ENCODE data around the gene TRIM40. TPM values are rescaled to one million over a fixed set of nuclear protein-coding genes. Genes with fewer than 3 reads are reported as not detected.

The TRIM40 gene
- polyA plus RNA-seq, 4 donors, result not detected

DNA sequence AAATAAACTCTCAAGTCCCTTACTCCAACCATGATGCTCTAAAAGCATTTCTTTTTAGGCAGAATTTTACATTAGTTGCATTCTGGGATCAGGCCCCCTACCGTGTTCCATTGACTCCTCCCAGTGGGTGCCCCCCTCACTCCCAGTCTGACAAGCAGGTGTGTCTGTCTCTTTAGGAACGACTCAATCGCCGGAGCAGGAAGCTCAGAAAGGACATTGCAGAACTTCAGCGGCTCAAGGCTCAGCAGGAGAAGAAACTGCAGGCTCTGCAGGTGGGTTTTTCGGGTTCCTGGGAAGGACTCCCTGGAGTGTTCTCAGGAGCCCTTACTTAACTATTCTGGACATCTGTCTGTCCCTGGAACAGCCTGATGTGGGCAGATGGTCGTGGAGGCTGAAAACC, 9.9 kb downstream of the TRIM40 start:
- no peak for DNase-seq (ENCODE audit: low read depth in 4 of 4, low spot score in 3 of 4)

DNA sequence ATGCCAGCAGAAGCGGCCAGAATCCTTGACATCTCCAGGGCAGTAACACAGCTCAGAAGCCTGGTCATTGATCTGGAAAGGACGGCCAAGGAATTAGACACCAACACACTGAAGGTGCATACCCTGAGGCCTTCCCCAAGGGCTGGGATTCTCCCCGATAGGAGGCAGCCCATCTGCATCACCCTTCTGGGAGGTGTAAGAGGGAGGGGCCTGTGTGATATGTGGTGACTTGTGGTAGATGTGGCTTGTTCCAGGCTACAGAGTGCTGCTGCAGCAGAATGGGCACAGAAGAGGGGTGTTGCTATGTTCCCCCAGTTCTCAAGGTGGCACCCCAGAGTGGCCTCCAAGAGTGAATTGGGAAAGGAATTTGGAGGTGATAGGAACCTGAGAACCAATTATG, 11.2 kb downstream of the TRIM40 start:
- DNase-seq (ENCODE audit: low read depth in 4 of 4, low spot score in 3 of 4), result no peak

DNA sequence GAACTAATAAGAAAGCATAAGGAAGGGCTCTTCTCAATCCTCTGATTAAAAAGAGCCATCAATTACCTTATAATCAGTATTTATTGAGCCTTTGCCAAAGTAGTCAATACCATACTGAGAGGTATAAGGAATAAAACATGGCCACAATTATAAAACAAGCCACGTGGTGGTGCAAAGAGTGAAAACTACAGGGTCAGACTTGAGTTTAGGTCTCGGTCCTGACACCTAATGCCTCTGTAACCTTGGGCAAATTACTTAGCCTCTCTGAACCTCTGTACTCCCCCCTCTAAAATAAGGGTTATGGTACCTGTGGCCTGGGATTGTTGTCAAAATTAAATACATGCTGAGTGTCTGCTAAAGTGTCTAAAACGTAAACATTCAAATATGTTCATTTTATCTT, 13.3 kb downstream of the TRIM40 start:
- no peak for DNase-seq (ENCODE audit: low read depth in 4 of 4, low spot score in 3 of 4)

DNA sequence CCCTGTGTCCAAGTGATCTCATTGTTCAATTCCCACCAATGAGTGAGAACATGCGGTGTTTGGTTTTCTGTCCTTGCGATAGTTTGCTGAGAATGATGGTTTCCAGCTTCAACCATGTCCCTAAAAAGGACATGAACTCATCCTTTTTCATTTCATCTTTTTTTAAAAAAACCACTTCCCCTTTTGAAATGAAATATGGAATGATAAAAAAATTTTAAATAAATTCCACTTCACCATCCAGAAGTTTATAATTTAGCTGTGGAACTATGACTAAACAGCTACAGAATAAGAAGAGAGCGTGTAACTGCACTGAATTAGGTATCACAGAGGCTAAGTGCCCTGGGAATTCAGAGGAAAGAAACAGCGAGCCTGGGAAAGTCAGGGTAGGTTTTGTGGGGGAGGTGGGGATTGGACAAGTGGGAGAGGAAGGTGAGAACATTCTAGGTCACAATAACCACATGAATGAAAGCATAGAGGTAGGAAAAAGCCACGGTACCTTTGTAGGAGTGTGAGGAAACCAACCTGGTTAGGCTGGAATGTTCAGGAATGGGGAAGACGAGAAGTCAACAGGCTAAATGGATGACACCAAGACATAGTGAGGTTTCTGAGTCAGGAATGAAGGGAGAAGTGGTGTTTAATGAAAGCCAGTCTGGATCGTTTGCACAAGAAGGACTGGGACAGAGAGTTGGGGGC, 14.1 kb downstream of the TRIM40 start:
- DNase-seq (ENCODE audit: low read depth in 4 of 4, low spot score in 3 of 4), result no peak

DNA sequence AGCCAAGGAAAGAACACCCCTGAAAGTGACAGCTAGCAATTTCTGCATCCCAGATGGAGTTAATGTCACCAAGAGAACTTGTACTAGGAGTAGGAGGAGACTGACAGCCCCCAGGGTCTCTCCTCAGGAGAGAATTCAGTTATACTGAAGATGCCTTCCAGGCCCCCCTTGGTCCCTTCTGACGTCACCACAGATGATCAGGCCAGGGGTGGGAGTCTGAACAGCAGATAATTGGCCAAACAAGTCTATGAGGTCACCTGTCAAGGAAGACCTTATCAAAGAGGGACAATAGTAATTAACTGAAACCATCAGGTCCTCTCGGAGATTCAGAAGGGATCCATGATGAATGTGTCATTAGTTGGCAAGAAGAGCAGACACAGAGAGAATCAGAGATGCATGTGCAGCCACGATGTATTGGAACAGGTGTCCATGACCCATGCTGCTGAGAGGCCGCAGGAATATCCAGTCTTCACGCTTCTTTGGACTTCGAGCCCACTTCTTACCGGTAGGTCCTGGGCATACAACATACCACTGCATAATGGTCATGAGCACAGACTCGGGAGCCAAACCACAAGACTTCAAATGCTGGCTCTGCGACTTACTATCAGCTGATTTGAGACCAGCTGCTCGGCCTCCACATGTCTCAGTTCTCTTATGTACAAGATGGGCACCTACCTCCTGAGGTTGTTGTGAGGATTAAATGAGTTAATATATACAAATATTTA, 14.9 kb downstream of the TRIM40 start:
- no peak for DNase-seq (ENCODE audit: low read depth in 4 of 4, low spot score in 3 of 4)

DNA sequence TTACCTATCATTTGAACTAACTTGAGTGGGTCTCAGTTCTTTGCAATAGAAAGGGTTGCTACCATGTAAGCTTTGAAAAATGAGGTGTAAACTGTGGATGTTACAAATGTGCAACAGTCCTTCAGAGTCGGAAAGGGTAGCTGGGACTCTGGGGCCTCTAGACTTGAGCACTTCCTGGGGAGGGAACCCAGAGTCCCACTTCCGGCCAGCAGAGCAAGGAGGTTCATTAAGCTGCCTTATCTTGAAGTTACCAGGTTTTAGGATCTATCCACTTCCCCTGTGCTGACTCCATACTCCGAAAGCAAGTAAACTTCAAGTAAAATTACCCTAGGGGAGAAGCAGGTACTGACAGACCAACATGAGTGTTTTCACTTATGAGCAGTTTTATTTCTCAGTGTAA, 15.6 kb downstream of the TRIM40 start:
- no peak for DNase-seq (ENCODE audit: low read depth in 4 of 4, low spot score in 3 of 4)

DNA sequence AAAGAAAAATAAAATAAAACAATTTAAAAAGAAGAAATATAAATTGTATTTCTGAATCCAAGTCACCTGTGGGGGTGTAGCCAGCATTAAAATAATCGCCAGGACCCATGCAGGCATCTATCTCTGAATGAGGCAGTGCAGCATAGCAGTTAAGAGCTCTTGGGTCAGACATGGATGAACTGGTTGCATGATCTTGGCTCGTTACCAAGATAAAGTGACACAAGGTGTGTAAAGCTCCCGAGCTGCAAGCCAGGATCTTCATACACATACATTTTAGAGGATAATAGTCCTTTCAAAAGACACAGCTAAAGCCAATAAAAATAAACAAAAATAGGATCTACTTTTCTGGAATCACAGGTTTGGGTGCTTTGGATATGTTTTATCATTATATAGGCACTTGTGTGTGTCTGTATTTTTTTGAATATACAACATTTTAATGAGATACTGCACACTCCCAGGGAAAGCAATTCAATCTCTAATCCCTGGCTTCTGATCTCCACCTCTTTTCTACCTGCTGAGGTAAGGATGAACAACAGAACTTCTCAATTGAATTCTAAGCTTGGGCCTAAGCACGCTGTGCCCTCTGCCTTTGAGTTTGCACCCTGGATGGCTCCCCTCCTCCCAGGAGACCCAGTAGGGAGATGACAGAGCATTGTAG, 16.2 kb downstream of the TRIM40 start:
- no peak for DNase-seq (ENCODE audit: low read depth in 4 of 4, low spot score in 3 of 4)

DNA sequence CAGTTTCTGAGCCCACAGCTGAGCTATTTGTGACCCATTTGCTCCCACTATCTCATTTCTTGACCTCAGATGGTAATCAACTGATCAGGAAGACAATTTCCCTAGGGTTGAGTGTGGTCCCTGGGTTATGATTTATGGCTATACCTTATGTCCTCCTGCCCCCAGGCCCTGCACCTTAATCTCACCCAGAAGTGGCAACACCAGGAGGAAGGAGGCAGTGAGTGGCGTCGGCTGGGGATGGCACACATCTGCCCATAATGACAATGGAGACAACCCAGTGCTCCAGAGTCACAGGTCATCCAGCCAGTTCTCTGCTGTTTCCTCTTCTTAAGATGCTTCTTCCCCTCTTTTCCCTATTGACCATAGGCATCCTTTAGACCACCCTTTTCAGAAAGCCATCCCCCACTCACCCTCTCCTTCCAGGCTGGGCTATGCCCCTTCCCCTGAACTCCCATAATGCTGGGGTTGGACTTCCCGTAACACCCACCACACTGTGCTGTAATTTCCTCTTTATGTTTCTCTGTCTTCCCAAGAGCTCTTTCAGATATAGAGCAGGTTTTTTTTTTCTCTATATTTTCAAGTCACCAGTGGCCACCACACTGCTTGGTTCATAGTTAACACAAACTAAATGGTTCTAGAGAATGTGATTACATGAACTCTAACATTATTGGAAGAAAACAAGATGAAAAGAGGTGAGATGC, 17.1 kb downstream of the TRIM40 start:
- DNase-seq (ENCODE audit: low read depth in 4 of 4, low spot score in 3 of 4), result no peak

DNA sequence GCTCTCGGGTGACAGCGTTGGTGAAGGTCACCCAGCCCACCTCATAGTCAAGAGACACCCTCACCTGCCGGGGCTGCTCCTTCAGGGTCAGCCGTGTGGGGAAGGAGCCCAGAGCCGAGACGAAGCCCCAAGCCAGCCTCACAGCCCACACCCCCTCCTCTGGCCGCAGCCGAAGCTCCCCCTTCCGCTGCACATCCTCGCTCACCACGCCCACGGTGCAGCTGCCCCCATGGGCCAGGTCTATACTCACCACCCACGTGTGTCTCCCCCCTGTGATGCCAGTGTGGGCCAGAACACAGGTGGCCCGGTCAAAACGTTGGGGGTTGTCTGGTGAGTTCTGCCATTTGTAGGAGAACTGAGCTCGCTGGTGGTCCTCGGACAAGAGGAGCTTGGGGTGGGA, 18.1 kb downstream of the TRIM40 start:
- no peak for DNase-seq (ENCODE audit: low read depth in 4 of 4, low spot score in 3 of 4)

DNA sequence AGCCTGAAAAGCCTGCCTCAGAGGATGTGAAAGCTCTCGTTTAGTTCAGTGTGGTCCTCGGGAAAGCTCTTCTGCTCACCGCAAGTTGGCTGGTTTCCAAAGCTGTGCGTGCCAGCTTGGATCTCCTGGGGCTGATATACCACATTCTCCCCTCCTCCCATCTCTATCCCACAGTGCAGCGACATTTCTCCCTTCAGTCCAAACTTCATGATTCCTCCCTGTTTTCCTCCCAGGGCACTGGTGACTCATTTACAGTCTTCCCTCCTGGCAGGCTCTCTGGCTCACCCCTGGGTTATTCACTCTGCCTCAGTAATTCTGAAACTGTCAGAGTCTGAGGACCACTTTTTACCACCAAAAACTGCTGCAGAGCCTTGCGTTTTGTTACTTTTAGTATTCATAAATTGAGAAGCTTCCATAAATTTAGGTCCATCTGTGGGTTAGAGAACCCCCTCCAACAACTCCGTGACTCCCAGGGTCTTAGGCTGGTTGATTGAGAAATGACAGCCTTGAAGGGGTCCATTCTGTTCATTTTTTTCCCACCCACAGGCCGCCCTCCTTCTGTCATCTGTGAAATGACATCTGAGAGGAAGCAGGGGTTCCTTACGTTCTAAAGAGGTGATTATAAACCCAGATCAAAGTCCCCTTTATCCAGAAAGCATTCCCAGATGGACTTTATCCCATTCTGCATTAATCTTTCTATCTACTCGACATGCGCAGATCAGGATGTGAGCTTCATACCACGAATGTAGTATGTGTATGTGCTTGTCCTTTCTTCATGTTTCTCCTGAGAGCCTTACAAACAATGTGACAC, 19.0 kb downstream of the TRIM40 start:
- no peak for DNase-seq (ENCODE audit: low read depth in 4 of 4, low spot score in 3 of 4)

DNA sequence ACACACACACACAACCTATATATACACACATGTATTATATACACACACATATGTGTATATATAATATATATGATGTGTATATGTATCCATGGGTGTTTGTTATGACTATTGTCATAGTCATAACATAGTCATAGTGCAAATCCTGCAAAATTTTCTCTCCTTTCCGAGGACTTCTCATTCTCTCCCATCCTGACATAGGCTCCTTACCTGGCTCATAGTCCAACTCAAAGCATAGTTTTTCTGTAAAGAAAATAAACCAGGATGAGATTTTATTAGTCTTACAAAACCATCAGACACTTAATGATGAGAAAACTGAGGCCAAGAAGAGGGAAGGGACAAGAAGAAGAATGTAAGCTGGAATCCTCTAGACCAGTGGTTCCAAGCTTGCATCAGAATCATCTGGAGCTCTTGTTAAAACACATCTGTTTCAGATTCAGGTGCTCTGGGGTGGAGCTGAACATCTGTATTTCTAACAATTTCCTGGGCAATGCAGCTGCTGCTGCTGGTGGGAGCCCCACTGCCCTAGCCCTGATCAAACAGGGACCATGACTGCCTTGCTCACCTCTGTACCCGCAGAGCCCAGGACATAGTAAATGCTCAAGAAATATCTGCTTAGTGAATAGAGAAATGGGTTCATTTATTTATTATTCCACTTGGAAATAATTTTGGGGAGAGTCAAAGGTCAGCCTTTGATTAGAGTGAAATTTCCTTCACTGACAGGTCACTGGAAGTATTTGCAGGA, 19.8 kb downstream of the TRIM40 start:
- no peak for DNase-seq (ENCODE audit: low read depth in 4 of 4, low spot score in 3 of 4)

DNA sequence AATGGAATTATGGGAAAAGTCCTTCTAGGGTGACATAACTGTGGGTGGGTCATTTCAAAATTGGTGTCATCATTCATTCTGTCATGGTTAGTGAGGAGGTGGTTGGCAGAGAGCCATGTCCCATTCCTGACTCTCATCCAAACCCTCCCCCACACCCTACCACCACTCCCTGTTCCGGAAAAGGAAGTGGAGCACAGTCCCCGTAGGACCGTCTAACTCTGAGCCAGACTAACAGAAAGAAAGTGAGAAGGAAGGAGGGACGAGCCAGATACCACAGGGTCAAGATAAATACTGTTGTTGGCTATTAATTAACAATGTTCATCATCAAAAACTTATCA, 20.3 kb downstream of the TRIM40 start:
- DNase-seq (ENCODE audit: low read depth in 4 of 4, low spot score in 3 of 4), result no peak

DNA sequence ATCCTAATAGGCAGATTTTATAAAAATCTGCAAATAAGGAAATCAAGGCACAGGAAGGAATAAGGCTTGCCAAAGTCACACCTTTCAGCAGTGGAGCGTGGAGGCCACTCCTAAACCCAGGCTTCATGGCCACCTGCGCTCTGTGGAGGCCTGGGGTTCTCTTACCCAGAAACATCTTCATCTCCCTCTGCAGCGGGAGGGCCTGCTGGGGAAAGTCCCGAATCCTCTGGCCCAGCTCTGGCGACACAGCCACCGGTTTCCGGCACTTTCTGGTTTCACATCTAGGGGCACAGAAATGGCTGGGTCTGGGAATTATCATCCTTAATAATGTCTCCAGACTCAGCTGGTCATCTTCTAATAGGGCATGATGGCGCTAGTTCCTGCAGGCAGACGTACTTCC, 20.8 kb downstream of the TRIM40 start:
- no peak for DNase-seq (ENCODE audit: low read depth in 4 of 4, low spot score in 3 of 4)

DNA sequence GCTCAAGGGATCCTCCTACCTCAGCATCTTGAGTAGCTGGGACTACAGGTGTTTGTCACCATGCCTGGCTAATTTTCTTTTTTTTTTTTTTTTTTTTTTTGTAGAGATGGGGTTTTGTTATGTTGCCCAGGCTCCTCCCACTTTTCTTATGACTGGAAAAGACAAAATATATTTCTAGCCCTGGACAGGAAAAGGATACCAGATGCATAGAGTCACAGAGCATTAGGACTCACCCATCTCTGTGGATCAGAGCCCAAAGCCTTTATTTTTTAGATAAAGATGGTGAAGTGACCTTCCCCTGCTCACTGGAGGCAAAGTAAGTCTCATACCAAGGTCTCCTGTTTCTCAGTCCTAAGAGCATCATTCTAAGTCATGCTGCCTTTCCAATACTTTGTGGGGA, 21.6 kb downstream of the TRIM40 start:
- DNase-seq (ENCODE audit: low read depth in 4 of 4, low spot score in 3 of 4), result no peak

DNA sequence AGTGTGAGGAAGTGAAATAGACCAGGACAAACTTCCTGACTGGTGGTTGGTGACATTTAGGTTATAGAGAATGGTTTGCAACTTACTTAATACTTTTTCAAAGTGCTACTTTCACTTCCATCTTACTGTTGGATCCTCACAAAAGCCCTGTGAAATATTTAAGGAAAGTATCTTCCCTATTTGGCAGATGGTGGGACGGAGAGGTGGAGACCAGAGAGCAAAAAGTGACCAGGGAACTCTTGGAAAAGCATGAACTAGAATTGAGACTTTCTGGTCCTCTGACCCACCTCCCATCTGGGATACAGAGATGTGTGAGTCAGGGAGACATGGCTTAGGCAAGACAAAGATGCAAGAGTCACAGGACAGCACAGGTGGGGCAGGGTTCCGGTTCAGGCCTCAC, 22.1 kb downstream of the TRIM40 start:
- no peak for DNase-seq (ENCODE audit: low read depth in 4 of 4, low spot score in 3 of 4)

DNA sequence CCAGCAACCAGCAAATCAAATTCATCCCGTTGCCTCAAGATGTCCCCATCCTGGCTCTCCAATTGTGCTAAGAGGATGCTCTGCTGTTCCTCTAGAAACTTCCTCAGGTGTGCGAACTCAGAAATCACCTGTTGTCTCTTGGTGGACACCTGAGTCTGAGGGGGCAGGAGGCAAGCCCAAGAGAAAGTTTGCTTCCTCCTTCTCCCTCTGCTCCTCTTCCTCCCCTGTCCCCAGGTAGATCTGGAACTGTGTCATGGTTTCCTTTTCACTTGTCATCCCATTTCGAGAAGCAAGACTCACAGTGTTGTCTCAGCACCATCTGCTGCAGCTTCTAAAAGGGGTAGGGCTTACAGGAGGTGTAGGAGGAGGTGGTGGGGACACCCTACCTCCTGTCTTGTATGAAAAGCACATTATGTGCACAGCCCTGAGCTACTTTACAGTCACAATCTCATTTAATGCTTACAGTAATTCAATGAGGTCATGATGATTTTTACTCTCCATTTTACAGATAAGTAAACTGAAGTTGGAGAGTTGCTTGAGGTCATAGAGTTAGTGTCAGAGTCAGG, 22.6 kb downstream of the TRIM40 start:
- DNase-seq (ENCODE audit: low read depth in 4 of 4, low spot score in 3 of 4), result no peak

DNA sequence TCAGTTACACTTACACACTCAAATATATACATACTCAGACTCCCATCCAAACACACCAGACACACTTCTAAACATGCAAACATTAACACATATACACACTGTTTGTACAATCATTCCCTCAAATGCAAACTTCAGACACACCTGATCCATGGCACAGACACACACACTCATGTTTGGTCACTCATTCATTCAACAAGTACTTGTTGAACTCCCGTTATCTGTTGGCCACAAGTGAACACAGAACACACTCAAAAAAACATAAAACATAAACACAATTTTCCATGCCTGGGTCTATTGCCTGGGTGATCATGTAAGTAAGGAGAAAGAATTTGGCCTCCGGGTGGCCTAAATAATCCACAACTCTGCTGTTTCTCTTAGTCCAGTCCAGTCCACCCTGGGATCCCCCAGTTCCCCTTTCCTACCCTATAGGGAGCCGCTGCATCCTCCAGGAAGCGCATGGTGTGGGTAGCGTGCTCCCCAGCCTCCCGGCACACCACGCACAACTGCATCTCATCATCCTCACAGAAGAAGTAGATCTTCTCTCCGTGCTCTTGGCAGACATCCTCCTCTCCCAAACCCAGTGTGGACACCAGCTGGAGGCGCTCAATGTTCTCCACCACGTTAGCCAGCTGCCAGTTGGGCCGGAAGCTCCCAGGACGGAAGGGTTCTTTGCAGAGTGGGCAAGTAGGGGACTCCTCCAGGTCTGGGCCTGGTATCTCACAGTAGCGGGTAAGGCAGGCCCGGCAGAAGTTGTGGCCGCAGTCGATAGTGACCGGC, 24.3 kb downstream of the TRIM40 start:
- no peak for DNase-seq (ENCODE audit: low read depth in 4 of 4, low spot score in 3 of 4)

DNA sequence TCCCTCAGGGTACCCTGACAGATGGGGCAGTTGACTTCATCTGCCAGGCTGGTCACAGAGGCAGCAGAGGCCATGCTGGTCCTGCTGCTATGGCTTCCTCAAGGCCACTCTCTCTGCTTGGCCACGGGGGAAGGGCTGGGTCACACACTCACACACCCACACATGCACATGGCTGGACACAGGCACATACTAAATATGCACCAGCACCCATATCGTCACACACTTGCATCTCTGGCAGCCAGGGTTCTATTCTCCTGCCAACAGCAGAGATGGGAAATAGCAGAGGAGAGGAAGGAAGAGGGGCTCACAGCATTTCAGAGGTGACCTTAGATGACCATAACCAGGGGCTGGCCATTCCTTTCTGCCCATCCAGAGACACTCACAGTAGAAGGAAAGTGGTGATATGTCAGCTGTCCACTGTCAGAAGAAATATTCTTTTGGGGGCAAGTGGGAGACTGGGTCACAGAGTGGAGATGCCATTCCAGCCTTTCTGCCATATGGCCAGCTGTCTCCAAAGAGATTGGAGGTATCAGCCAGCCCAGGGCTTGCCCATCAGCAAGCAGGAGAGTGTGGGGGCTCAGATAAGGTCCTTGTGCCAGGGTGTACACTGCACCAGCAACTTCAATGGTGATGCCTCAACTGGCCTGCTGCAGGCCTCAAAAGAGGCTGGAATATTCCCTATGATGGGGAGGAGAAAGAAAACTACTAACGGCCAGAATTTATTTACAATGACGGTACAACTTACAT, 25.0 kb downstream of the TRIM40 start, which contains the start of gene TRIM10:
TSS of gene TRIM10 (minus strand) at position 427 of the 747 bp plus-strand sequence. CDS start at position 74, 353 bp downstream.
- no peak for DNase-seq (ENCODE audit: low read depth in 4 of 4, low spot score in 3 of 4)
